ENCODE measurements around the gene EFL1.

EFL1 gene

DNA sequence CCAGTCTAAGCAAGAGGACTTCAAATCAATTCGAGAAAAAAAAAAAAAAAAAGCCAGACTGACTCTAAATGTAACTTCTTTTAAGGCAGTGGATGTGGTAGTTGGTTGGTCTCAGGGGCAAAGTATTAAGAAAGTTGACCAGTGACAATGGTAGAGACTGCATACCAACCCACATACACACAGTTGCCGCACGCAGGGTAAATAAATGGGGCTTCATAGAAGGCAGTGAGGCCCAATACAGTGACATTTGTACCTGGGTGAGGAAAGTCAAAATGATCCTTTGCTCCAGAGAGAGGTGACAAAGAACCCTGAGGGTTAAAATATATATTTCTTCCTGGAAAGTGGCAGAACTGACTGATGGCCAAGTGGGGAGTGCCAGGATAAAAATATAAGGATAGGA lies 116.0 kb downstream of the EFL1 start:
- no peak for DNase-seq

GRCh38 chr15:82143390-82144385 lies 118.8 kb downstream of the EFL1 start:
- no peak for DNase-seq

- no peak for DNase-seq
These were observed 121.6 kb downstream of the EFL1 start for GRCh38 chr15:82140886-82141285.

DNA sequence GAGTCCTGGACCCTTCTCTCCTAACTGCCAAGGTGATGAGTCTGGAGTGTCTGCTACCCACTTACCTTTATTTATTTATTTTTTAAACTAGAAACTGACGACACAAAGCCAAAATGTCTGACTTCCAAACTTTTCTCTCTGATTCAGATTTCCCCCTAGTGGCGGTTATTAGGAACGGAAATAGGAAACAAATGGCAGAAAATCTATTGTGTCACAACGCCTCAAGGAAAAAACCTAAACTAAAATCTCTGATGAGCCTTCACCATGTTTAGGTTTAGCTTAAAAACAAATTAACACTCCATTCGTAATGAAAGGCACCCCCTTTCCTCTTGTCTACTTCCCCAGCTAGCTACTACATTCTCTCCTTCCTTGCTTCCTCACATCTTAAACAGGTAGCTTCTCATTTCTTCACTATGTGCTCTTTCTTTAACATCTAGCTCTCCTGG lies 122.7 kb downstream of the EFL1 start:
- peak; percentile 23 to 48 for DNase-seq

GRCh38 chr15:82138306-82138705 lies 124.2 kb downstream of the EFL1 start:
- no peak for DNase-seq

DNA sequence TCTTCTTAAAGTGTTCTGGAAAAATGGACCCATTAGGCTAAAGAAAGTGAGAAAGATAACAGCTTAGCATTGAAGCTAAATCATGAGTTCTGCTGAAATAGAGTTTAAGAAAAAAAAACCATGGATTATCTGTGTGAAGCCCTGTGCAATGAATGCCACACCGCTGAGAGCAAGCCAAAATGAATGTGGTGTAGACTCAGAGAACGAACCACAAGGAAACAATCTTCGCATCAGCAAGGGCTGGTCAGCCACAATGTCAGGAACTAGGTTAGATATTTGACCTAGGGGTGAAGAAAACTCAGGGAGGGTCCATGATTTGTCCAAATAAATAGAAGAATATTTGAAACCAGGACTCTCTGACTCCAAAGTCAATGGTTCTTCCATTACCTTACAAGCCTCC lies 125.3 kb downstream of the EFL1 start:
- DNase-seq: no peak

- no peak for DNase-seq
These were observed 126.4 kb downstream of the EFL1 start for GRCh38 chr15:82136120-82136519.

GRCh38 chr15:82135638-82136037 lies 126.9 kb downstream of the EFL1 start:
- DNase-seq: no peak

GRCh38 chr15:82134461-82134860 lies 128.1 kb downstream of the EFL1 start:
- no peak for DNase-seq

- no peak for DNase-seq
These were observed 129.3 kb downstream of the EFL1 start for GRCh38 chr15:82133251-82133650.

- DNase-seq: no peak
These were observed 129.8 kb downstream of the EFL1 start for GRCh38 chr15:82132742-82133141.

DNA sequence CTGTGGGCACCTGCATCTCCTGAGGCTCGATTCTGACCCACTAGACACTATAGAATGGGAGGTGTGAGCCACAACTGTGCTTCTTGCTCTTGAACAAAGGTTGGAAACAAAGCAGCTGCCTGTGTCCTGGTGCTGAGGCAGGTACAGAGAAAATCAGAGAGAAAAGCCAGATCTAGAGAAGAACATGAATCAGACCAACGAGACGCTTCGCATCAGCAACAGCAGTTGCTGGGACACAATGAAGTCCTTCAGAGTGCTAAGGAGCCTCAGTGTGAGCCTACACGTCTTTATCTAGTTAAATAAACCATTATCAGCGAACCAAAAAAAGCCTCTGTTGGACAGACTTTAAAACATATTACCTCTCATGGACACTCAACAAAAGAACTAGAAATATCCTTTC lies 130.4 kb downstream of the EFL1 start:
- DNase-seq: no peak

- DNase-seq: no peak
These were observed 132.3 kb downstream of the EFL1 start for GRCh38 chr15:82130248-82130647.

DNA sequence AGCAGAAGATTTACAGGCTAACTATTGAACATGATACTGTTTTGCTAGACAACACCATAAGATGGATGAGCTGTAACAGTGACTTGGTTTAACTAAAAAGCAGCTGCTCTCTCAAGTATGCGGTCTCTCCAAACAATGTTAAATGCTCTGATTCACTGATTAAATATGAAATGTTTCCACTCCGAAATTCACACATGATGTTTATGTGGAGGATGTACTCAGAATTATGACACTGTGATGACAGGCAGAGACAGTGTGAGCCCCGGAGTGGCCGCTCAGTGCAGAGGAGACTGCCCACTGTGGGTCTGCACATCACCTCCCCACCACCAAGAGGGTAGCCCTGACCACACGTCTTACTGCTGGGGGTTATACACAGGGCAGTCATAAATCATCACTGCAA lies 132.8 kb downstream of the EFL1 start:
- DNase-seq: no peak

DNA sequence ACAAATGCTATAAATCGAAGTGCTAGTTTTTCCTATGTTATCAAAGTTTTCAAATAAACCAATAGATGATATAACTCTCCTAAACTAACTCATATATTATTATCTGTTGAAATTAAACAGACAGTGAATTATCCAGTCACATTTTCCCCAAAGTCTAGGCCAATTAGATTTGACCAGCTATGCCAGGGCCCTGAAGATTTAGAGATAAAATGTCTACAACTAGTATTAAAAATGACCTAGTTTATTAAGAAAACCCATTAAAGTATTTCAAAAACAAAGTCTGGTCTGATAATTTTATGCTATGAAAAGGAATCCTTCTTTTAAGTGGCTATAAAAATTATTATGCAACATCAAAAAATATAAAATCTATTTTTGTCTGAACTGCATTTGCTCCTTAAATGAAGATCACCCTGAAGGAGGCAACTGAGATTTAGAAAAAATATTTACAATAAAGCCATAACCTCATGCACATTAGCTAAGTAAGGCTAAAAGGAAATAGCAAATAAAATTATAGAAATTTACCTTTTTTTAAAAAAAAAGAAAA lies 133.3 kb downstream of the EFL1 start:
- no peak for DNase-seq

- no peak for DNase-seq
These were observed 134.0 kb downstream of the EFL1 start for GRCh38 chr15:82128401-82129148.

DNA sequence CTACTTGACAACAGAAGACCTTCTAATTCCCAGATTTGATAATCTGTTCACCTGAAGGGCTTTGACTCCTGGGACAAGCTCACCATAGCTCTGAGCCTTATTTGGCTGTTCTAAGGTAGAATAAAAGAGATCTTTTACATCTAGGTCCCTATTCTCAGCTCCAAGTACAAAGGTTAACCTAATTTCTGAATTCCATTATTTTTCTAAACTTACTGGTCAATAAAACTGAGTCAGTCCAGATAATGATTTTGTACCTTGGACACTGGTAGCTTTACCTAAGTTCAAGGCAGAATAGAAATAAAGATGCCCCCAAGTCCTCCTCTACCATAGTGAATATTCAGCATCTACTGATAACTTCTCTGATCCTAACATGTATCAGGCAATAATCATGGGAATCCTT lies 135.0 kb downstream of the EFL1 start:
- DNase-seq: no peak

- no peak for DNase-seq
These were observed 136.2 kb downstream of the EFL1 start for GRCh38 chr15:82126346-82126745.

DNA sequence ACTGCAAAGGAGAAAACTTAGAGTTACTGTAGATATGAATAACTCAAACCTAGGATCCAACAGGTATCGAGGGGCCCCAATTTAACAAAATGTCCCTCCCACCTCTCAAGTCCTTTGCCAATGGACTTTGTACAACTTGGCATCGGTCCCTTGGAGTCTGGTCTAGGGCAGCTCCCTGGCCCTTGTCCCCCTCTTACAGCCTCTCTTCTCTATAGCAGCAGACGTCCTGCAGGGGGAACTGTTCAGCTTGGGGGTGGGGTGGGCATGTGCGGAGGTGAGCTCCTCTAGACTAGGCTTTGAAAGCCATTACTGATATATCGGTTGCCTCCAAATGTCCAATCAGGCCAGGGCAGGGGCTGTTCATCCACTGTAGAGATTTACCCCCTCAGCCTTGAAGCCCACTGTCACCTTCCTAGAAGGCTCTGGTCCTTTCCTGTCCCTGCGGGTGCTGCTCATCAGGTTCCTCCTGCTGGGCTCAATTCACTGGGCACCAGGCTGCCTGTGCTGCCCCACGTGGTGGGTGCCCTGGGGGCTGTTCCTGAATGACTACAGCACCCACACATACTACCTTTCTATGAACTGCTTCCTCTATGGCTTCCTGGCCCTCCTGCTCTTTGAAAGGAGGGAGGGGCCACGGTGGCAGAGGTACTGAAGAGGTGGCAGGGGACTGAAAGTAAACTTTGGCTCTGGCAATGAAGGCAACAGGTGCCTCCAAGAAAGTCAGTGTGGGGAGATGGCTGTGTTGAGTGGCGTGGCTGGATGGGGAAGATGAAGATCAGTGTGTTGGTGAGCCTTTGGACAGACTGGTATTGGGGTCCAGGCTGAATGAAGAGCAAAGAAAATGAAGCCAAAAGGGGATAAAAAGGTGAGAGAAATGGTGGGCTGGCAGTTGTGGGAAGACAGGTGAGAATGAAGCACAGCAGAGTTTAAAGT lies 137.9 kb downstream of the EFL1 start:
- no peak for DNase-seq

DNA sequence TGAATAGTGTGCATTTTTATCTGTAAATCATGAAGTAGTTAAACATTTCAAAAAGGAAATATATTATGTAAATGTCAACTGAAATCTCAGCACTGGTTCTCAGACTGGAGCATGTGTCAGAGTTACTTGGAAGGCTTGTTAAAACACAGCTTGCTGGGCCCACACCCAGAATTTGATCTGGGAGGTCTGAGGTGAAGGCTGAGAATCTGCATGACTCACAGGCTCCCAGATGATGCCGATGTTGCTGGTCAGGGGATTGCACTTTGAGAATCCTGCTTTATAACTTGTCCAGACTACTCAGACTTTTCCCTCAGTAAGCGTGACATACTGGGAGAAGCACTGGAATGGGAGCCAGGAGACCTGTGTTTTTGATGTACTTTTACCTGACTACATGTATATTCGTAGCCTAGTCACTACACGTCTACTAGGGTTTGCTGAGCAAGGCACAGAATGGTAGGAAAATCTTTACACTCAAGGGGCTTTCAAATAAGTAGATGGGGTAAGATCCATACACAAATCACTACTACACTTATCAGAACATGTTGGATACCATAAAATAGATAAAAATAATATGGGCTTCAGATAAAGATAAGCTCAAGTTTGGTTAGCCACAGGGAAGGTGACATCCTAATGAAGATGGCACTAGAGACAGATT lies 139.7 kb downstream of the EFL1 start:
- no peak for DNase-seq

GRCh38 chr15:82118040-82118439 lies 144.5 kb downstream of the EFL1 start:
- no peak for DNase-seq

DNA sequence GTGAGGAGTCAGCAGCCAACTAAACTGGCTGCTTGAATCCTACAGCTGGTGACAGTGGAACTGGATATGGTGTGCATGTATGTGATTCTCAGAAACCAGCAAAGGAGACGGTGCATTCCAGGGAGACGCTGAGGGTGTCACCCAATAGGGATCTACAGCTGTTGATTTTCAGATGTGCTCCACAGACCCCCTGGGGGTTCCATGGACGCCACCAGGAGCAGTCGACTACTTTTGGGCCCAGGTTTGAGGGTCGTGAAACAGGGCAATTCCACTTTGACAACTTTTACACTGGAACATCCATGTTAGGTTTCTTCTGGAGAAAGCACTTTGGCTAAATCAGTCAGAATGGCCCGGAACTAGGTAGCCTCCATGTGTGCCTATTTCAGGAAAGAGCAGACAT lies 145.2 kb downstream of the EFL1 start:
- DNase-seq: no peak

All from inflammatory macrophage treated with lipopolysaccharide for 1 hour (primary cell).